ENCODE measurements around the gene RNF151. TPM values are rescaled to one million over a fixed set of nuclear protein-coding genes. Genes with fewer than 3 reads are reported as not detected.

RNF151 gene
- total and polyA plus RNA-seq, 2 of the 13 experiments (the other 11 are each of a cell fraction or from before 2014, with no cell fraction given), result not detected

DNA sequence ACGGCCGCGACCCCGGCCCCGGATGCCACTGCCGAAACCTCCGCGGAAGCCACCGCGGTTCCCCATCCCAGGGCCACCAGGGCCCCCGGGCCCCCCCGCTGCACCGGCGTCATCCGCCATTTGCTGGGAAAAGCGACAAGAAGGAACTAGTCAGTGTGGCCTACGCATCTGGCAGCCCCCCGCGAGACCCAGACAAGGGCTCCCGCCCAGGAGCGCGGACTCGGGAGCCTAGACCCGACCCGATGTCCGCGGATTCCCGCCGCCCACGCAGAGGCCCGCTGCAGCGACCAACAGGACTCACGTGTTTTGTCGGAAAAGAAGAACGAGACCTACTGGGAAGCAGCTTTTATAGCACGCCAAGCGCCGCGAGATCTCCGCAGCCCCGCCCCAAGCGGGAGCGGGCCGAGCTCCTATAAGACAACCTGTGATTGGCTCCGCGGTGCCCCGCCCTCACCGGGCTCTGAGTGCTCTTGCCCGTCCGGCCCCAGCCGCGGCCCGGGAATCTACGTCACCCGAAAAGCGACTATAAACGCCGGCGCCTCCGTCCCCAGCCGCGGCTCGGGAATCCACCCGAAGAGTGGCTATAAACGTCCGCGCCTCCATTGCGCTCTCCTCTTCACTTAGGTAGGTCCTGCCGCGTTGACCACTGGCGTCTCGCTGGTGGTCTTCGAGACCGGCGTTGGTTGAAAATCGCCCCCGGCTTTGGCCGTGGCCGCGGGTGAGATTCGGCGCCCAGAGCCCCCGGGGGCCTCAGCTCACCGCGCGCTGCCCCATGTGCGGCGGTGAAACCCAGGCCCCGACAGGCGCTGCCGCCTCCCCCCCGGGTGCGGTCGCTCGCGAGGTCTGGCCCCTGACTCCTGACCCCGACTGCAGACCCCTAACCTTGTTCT lies 1.9 kb upstream of the RNF151 start, which contains the start of gene RPS2 (continued):
- TF ChIP-seq ZHX1 (CRISPR knock-in tag; IDR thresholded peaks at IDR 0.05; ENCODE audit: low read depth), result no peak; the same call in 1 of the 2 replicates
- no peak for TF ChIP-seq TCF7L2 (IDR thresholded peaks at IDR 0.05; ENCODE audit: low read depth, low read length)
- TF ChIP-seq ZNF224 (CRISPR knock-in tag; IDR thresholded peaks at IDR 0.05), result peak; percentile 85; the same call in 1 of the 2 replicates
- 0 out of 2 replicates have a peak, but pooled peaks have one; percentile 32 for TF ChIP-seq ZNF567 (CRISPR knock-in tag; IDR thresholded peaks at IDR 0.05; ENCODE audit: borderline replicate concordance)
- 0 out of 2 replicates have a peak, but pooled peaks have one; percentile 14 for TF ChIP-seq ZNF121 (CRISPR knock-in tag; IDR thresholded peaks at IDR 0.05)
- TF ChIP-seq NR3C1 (CRISPR knock-in tag; IDR thresholded peaks at IDR 0.05), result no peak
- no peak for TF ChIP-seq ZNF354B (CRISPR knock-in tag; IDR thresholded peaks at IDR 0.05)
- TF ChIP-seq HNRNPL (IDR thresholded peaks at IDR 0.05; ENCODE audit: low read depth, low read length), result 0 out of 2 replicates have a peak, but pooled peaks have one; percentile 65
- TF ChIP-seq TCF12 (IDR thresholded peaks at IDR 0.05), result no peak
- no peak for TF ChIP-seq TCF12 (CRISPR knock-in tag; IDR thresholded peaks at IDR 0.05)
- peak; percentile 91; the same call in 1 of the 2 replicates for TF ChIP-seq KLF6 (CRISPR knock-in tag; IDR thresholded peaks at IDR 0.05)
- peak; percentile 97 for TF ChIP-seq AGO2 (optimal IDR thresholded peaks at IDR 0.05; ENCODE audit: low read depth, low read length)
- peak; percentile 100 for TF ChIP-seq POLR2AphosphoS5 (IDR thresholded peaks at IDR 0.05; ENCODE audit: low read depth, low read length)
- TF ChIP-seq ZBTB43 (CRISPR knock-in tag; conservative IDR thresholded peaks at IDR 0.05), result peak; percentile 70; the same call in 1 of the 2 replicates
- TF ChIP-seq ZNF292 (CRISPR knock-in tag; IDR thresholded peaks at IDR 0.05; ENCODE audit: borderline replicate concordance, low read depth), result no peak
- no peak; the same call in 1 of the 2 replicates for TF ChIP-seq NCOA1 (CRISPR knock-in tag; IDR thresholded peaks at IDR 0.05)
- TF ChIP-seq KLF16 (CRISPR knock-in tag; IDR thresholded peaks at IDR 0.05), result peak in 1 of 2 experiments; percentile 85; a peak in 1 of 4 replicates
- TF ChIP-seq YEATS2 (CRISPR knock-in tag; IDR thresholded peaks at IDR 0.05; ENCODE audit: borderline replicate concordance), result peak; percentile 100
- peak; percentile 5 for TF ChIP-seq TEAD3 (CRISPR knock-in tag; optimal IDR thresholded peaks at IDR 0.05; ENCODE audit: borderline replicate concordance)
- no peak for TF ChIP-seq CBFB (CRISPR knock-in tag; IDR thresholded peaks at IDR 0.05)
- TF ChIP-seq FOXC1 (CRISPR knock-in tag; IDR thresholded peaks at IDR 0.05; ENCODE audit: borderline replicate concordance), result peak; percentile 18; the same call in 1 of the 2 replicates
- TF ChIP-seq THAP11 (CRISPR knock-in tag; IDR thresholded peaks at IDR 0.05), result peak; percentile 92
- peak; percentile 80; the same call in 1 of the 2 replicates for TF ChIP-seq KAT7 (CRISPR knock-in tag; IDR thresholded peaks at IDR 0.05; ENCODE audit: borderline replicate concordance)
- peak; percentile 59; the same call in 1 of the 2 replicates for TF ChIP-seq ZNF451 (CRISPR knock-in tag; IDR thresholded peaks at IDR 0.05)
- TF ChIP-seq ZFP90 (CRISPR knock-in tag; IDR thresholded peaks at IDR 0.05; ENCODE audit: borderline replicate concordance), result peak; percentile 49; the same call in 1 of the 2 replicates
- no peak for TF ChIP-seq ELK4 (CRISPR knock-in tag; IDR thresholded peaks at IDR 0.05; ENCODE audit: borderline replicate concordance)

All from HepG2 (cell line).